ENCODE results near the gene GARIN3.
"Not testable (repeated sequence)": the region's sequence is repeated elsewhere in the genome, so short reads cannot be mapped to it uniquely, and the experiment has no call there.

GARIN3 gene

DNA sequence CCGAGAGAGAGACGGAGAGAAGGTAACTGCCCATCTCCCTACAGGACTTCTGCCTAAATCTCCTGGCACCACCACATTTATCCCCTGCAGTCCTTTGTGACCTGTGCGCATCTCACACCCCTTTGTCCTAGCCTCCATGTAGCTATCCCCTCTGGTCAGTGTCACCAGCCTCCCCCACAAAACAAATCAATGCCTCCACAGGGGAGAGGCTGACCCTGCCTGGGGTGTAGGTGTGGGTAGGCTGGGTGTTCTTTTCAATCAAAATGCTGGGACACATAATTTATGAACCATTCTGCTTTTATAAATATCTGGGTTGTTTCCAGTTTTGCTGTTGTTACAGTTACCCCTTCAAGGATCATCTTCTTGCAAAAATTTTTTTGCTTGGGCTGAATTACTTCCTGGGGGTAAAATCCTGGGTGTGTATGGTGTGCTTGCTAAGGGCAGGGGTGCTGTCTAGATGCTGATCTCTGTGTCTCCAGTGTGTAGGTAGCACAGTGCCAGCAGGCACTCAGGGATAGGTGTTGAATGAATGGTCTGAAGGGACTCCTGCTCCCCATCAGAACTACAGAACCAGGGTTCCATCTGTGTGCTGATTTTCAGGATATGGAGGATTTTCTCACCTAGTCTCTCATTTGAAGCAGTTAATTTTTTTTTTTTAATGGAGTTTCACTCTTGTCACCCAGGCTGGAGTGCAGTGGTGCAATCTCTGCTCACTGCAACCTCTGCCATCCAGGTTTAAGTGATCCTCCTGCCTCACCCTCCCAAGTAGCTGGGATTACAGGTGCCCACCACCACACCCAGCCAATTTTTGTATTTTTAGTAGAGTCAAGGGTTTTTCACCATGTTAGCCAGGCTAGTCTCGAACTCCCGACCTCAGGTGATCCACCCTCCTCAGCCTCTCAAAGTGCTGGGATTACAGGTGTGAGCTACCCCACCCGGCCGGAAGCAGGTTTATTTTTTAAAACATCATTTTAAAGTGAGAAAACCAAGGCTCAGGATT, at the start of gene GARIN3:
GARIN3 (minus strand) TSS at position 51 of the 1,000 bp plus-strand sequence. CDS start 96 bp downstream, outside the sequence.
- no peak for DNase-seq (ENCODE audit: low read depth in 2 of 2)

DNA sequence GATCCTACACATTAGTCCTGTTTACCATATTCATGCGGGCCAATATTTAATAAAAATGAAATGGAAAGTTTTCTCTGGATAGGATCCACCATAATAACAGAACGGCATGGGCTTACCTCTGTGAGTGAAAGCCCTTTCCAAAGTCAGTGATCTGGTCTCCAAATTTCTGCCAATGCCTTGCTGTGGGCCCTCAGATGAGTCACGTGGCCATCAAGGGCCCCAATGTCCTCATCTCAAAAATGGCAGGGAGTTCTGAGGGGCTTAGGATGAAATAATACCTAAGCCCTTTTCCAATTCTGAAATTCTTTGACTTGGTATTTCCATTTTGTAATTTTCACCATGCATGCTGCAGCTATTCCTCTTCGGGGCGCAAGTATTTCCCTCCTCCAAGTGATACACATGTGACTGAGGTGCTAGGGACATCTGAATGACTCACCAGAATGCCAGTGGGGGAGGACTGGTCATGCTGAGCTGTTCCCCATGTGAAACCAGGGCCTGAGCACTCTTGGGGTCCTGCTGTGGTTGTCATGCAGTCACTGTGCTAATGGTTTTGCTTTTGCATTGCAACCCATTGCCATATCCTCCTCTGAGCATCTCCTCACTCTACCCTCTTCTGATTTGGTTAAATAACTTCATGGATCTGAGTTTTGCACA, 49.6 kb upstream of the GARIN3 start:
- DNase-seq (ENCODE audit: low read depth in 2 of 2) = peak in 1 of 2 donors; percentile 30

GRCh38 chr5:157214861-157215513, 48.9 kb upstream of the GARIN3 start:
- peak in 1 of 2 donors; percentile 19 for DNase-seq (ENCODE audit: low read depth in 2 of 2)

- no peak for DNase-seq (ENCODE audit: low read depth in 2 of 2)
These were observed 48.4 kb upstream of the GARIN3 start for GRCh38 chr5:157214415-157214814.

- no peak for DNase-seq (ENCODE audit: low read depth in 2 of 2)
These were observed 47.6 kb upstream of the GARIN3 start for GRCh38 chr5:157213527-157214243.

DNA sequence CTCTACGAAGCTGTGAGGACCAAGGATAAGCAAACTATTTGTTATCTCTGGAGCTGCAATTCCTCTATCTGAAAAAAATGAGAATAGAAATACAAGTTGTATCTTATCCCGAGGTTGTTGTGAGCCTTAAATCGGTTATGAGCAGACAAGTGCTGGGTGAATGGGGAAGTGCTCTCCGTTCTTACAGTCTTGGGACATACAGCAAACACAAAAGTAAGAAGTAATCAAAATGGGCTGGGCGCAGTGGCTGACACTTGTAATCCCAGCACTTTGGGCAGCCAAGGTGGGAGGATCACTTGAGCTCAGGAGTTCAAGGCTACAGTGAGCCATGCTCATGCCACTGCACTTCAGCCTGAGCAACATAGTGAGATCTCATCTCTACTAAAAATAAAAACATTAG, 46.2 kb upstream of the GARIN3 start:
- no peak for DNase-seq (ENCODE audit: low read depth in 2 of 2)

- DNase-seq (ENCODE audit: low read depth in 2 of 2) = not testable (repeated sequence)
These were observed 44.6 kb upstream of the GARIN3 start for GRCh38 chr5:157210652-157211051.

GRCh38 chr5:157205708-157206107, 39.6 kb upstream of the GARIN3 start:
- no peak for DNase-seq (ENCODE audit: low read depth in 2 of 2)

GRCh38 chr5:157204765-157205164, 38.7 kb upstream of the GARIN3 start:
- DNase-seq (ENCODE audit: low read depth in 2 of 2) = no peak

DNA sequence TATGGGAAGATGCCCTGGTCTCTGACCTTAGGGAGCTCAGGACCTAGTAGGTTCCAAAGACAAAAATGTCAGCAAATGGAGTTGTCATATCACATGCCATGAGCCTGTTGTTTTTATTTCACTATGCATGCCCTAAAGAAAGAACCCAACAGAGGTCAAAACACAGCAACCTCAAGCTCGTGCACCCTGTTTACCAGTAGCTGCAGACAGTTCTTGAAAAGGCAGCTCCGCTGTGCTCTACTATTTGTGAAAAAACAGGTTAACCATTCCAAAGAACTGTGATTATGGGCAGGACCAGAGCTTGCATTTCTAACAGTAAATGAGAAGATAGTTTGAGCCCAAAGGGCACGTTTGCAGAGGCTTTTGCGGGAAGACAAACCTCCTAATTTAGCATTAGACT, 37.4 kb upstream of the GARIN3 start:
- DNase-seq (ENCODE audit: low read depth in 2 of 2) = no peak

DNA sequence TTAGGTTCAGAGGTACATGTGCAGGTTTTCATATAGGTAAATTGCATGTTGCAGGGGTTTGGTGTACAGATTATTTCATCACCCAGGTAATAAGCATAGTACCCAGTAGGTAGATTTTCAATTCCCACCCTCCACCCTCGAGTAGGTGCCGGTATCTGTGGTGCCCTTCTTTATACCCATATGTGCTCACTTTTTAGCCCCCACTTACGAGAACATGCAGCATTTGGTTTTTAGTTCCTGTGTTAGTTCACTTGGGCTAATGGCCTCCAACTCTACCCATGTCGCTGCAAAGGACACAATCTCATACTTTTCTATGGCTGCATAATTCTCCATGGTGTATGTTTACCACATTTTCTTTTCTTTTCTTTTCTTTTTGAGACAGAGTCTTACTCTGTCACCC, 35.8 kb upstream of the GARIN3 start:
- DNase-seq (ENCODE audit: low read depth in 2 of 2) = no peak

DNA sequence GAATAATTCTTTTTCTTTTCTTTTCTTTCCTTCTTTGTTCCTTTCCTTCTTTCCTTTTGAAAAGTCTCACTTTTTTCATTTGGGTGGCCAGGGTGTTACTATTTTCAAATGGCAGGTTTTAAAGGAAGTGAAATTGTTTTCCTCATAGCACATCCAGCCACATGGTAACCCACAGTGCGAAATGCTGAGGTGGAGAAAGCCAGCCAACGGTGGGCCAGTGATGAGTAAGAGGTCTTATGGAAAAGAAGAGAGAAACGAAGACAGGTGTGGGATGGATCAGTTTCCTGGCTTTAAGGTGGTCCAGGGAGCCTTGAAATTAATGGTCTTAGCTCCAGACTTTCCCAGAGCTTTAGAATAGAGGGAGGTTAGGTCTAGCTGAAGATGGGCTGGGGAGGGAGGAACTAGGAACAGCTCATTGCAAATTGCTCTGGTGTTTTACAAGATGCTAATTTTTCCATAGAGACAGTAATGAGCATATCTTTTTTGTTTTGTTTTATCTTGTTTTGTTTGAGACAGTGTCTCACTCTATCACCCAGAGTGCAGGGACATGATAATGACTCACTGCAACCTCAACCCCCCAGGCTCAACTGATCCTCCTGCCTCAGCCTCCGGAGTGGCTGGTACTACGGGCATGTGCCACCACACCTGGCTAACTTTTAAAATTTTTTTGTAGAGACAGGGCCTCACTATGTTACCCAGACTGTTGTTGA, 32.4 kb upstream of the GARIN3 start:
- DNase-seq (ENCODE audit: low read depth in 2 of 2) = peak in 1 of 2 donors; percentile 52

DNA sequence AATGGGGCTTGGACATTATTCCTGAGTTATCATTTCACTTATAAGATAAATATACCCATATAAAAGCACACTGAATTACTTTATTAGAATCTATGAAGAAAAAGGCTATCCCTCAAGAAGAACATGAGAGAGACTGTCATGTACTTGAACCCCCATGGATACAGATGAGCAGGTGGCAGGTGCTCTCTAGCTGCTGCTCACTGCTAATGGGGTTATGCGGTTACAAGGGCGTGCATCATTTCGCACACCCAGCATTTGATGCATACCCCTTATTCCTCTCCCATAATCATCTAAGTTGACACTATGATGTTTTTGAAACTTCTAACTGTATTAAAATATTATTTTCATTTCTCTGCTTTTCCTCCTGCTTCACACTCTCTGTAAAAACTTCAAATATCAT, 31.0 kb upstream of the GARIN3 start:
- no peak for DNase-seq (ENCODE audit: low read depth in 2 of 2)

- no peak for DNase-seq (ENCODE audit: low read depth in 2 of 2)
These were observed 30.0 kb upstream of the GARIN3 start for GRCh38 chr5:157196045-157196444.

GRCh38 chr5:157193699-157194424, 27.8 kb upstream of the GARIN3 start:
- DNase-seq (ENCODE audit: low read depth in 2 of 2) = no peak

DNA sequence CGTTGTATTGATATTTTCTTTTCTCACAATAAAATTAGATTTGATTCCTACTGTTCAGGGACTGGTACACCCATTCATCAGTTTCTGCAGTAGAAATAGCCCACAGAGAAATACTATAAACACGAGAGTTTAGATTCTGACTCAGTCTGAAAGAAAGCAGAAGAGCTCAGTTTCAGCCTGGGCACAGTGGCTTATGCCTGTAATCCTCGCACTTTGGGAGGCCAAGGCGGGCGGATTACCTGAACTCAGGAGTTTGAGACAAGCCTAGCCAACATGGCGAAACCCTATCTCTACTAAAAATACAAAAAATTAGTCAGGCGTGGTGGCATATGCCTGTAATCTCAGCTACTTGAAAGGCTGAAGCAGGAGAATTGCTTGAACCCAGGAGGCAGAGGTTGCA, 23.2 kb upstream of the GARIN3 start:
- no peak for DNase-seq (ENCODE audit: low read depth in 2 of 2)

DNA sequence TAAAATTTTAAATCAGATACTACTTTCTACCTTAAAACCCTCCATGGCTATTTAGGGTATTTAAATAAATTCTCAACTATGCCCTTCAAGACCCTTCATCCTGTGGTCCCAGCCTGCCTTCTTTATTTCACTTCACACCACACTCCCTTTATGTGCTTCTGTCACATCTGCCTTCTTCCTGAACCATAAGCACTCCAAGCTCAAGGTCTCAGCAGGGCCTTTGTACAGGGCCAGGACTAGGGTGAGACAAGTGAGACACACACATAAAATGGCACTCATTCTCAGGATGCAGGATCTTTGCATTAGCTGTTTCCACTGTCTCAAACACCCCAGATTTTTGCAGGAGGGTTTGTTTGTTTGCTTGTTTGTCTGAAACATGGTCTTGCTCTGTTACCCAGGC, 22.2 kb upstream of the GARIN3 start:
- DNase-seq (ENCODE audit: low read depth in 2 of 2) = no peak

GRCh38 chr5:157187046-157187754, 21.1 kb upstream of the GARIN3 start:
- no peak for DNase-seq (ENCODE audit: low read depth in 2 of 2)

DNA sequence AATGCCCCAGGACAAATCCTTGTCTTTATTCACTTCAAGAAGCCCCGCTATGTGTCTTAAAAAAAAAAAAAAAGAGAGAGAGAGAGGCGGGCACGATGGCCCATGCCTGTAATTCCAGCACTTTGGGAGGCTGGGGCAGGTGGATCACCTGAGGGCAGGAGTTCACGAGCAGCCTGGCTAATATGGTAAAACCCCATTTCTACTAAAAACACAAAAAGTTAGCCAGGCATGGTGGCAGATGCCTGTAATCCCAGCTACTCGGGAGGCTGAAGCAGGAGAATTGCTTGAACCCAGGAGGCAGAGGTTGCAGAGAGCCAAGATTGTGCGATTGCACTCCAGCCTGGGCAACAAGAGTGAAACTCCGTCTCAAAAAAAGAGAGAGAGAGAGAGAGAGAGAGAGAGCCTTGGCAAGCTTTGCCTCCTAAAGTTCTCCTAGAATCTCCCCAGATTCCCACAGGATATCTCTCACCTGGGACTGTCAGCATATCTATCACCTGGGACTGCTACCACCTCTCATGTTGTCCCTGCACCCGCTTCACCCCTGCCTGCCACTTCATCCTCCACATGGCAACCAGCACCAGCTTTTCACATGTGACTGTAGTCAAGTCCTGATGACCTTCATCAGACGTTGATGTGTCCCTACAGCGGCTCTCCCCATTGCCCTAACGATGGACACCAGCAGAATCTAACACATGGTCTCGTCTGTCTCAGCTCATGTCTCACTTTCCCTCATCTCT, 20.4 kb upstream of the GARIN3 start:
- no peak for DNase-seq (ENCODE audit: low read depth in 2 of 2)

Measured in stimulated activated CD8-positive, alpha-beta memory T cell treated with anti-CD3 and anti-CD28 coated beads, Interleukin-7, amount 100 ng/mL, for 4 hours (primary cell).